H9 (cell line): ENCODE results near the gene PGLYRP2. TPM values are rescaled to one million over a fixed set of nuclear protein-coding genes. Genes with fewer than 3 reads are reported as not detected.
A peak's percentile ranks its signal among the peaks of the same experiment; 100 is the strongest.

Experiments used
- DNase-seq: peaks from one replicate; pipeline ENCODE4 v3.0.0-alpha.2; 2017
- H2AFZ ChIP-seq: one replicate; pipeline ENCODE4 v1.6.1; 2013; ENCODE audit warnings: mild to moderate bottlenecking, low read length, control low read depth, moderate library complexity
- H2AK5ac ChIP-seq: 2 replicates; pipeline ENCODE4 v1.6.1; 2013; ENCODE audit warnings: low read length, control low read depth, mixed read lengths; ENCODE audit not compliant: insufficient read length
- H2BK120ac ChIP-seq: one replicate; pipeline ENCODE4 v1.6.1; 2013; ENCODE audit warnings: low read depth, mild to moderate bottlenecking, low read length, control low read depth, inconsistent platforms; ENCODE audit not compliant: poor library complexity, severe bottlenecking
- H2BK12ac ChIP-seq: 2 replicates; pipeline ENCODE4 v1.6.1; 2013; ENCODE audit warnings: low read length, control low read depth, mixed read lengths, low read depth; ENCODE audit not compliant: insufficient read length
- H2BK15ac ChIP-seq: 2 replicates; pipeline ENCODE4 v1.6.1; 2013; ENCODE audit warnings: low read depth, low read length, control low read depth
- H2BK20ac ChIP-seq: one replicate; pipeline ENCODE4 v1.6.1; 2013; ENCODE audit warnings: low read depth, mild to moderate bottlenecking, low read length, control low read depth, inconsistent platforms; ENCODE audit not compliant: poor library complexity, severe bottlenecking
- H2BK5ac ChIP-seq: 2 replicates; pipeline ENCODE4 v1.6.1; 2013; ENCODE audit warnings: low read length, control low read depth, mixed read lengths; ENCODE audit not compliant: insufficient read length
- H3K14ac ChIP-seq: 2 replicates; pipeline ENCODE4 v1.6.1; 2013; ENCODE audit warnings: low read length, control low read depth; ENCODE audit not compliant: insufficient read depth
- H3K18ac ChIP-seq: 2 replicates; pipeline ENCODE4 v1.6.1; 2013; ENCODE audit warnings: low read depth, mild to moderate bottlenecking, mixed read lengths, low read length, control low read depth; ENCODE audit not compliant: insufficient read length
- H3K23ac ChIP-seq: 2 replicates; pipeline ENCODE4 v1.6.1; 2013; ENCODE audit warnings: low read length, control low read depth, mixed read lengths, low read depth; ENCODE audit not compliant: insufficient read length
- H3K23me2 ChIP-seq: 2 replicates; pipeline ENCODE4 v1.6.1; 2013; ENCODE audit warnings: low read depth, mild to moderate bottlenecking, mixed read lengths, low read length, control low read depth; ENCODE audit not compliant: insufficient read length, poor library complexity, severe bottlenecking
- H3K27ac ChIP-seq: 2 replicates; pipeline ENCODE4 v1.5.1; 2013; ENCODE audit warnings: low read length, control low read depth, mixed read lengths, low read depth; ENCODE audit not compliant: insufficient read length
- H3K27me3 ChIP-seq: 2 replicates; pipeline ENCODE4 v1.6.1; 2013; ENCODE audit warnings: low read length, control low read depth, inconsistent platforms; ENCODE audit not compliant: insufficient read depth
- H3K4ac ChIP-seq: 2 replicates; pipeline ENCODE4 v1.6.1; 2013; ENCODE audit warnings: low read depth, mild to moderate bottlenecking, control low read depth, inconsistent platforms, low read length, moderate library complexity
- H3K4me1 ChIP-seq: 2 replicates; pipeline ENCODE4 v1.6.1; 2013; ENCODE audit warnings: low read length, control low read depth, inconsistent platforms; ENCODE audit not compliant: insufficient read depth
- H3K4me2 ChIP-seq: 2 replicates; pipeline ENCODE4 v1.6.1; 2013; ENCODE audit warnings: low read length, control low read depth, mixed read lengths; ENCODE audit not compliant: insufficient read length, insufficient read depth
- H3K56ac ChIP-seq: 2 replicates; pipeline ENCODE4 v1.6.1; 2013; ENCODE audit warnings: low read depth, mild to moderate bottlenecking, mixed read lengths, low read length, control low read depth; ENCODE audit not compliant: insufficient read length
- H3K79me1 ChIP-seq: 2 replicates; pipeline ENCODE4 v1.6.1; 2013; ENCODE audit warnings: low read depth, mild to moderate bottlenecking, moderate library complexity, low read length, control low read depth, inconsistent platforms; ENCODE audit not compliant: insufficient read depth, poor library complexity, severe bottlenecking
- H3K79me2 ChIP-seq: 2 replicates; pipeline ENCODE4 v1.6.1; 2013; ENCODE audit warnings: low read length, control low read depth, inconsistent platforms; ENCODE audit not compliant: insufficient read depth
- H3K9ac ChIP-seq: 2 replicates; pipeline ENCODE4 v1.6.1; 2013; ENCODE audit warnings: low read length, control low read depth, mixed read lengths; ENCODE audit not compliant: insufficient read length; ENCODE audit errors: extremely low read depth
- H3K9me3 ChIP-seq: one replicate; pipeline ENCODE4 v1.6.1; 2013; ENCODE audit warnings: low read depth, low read length, inconsistent platforms; ENCODE audit not compliant: control insufficient read depth
- H3T11ph ChIP-seq: one replicate; pipeline ENCODE4 v1.6.1; 2013; ENCODE audit warnings: mild to moderate bottlenecking, low read length, control low read depth, inconsistent platforms
- H4K20me1 ChIP-seq: one replicate; pipeline ENCODE4 v1.6.1; 2013; ENCODE audit not compliant: control insufficient read depth, insufficient read length, insufficient read depth
- H4K5ac ChIP-seq: 2 replicates; pipeline ENCODE4 v1.6.1; 2013; ENCODE audit warnings: low read depth, mild to moderate bottlenecking, mixed read lengths, low read length, control low read depth; ENCODE audit not compliant: insufficient read length
- H4K8ac ChIP-seq: replicated peaks from 2 replicates; pipeline ENCODE4 v1.6.1; 2013; ENCODE audit warnings: low read length, control low read depth, mixed read lengths, low read depth; ENCODE audit not compliant: insufficient read length
- H4K91ac ChIP-seq: 2 replicates; pipeline ENCODE4 v1.6.1; 2013; ENCODE audit warnings: low read depth, mild to moderate bottlenecking, moderate library complexity, mixed read lengths, low read length, control low read depth; ENCODE audit not compliant: insufficient read length
- H3K27ac Mint-ChIP-seq, 3 experiments: 2 replicates in 2 of 3; 3 replicates in 1 of 3; pipeline ENCODE4 v1.8.0; 2020 to 2021; ENCODE audit warnings: mixed read lengths in 3 of 3, mild to moderate bottlenecking in 1 of 3, moderate library complexity in 1 of 3
- H3K27me3 Mint-ChIP-seq: 2 replicates; pipeline ENCODE4 v1.8.0; 2021; ENCODE audit warnings: low read depth, mild to moderate bottlenecking, moderate library complexity, mixed read lengths
- H3K36me3 Mint-ChIP-seq, 3 experiments: 2 replicates in 2 of 3; 3 replicates in 1 of 3; pipeline ENCODE4 v1.8.0; 2020 to 2021; ENCODE audit warnings: low read depth in 3 of 3, mixed read lengths in 3 of 3; ENCODE audit not compliant: insufficient read depth in 1 of 3
- H3K4me1 Mint-ChIP-seq, 2 experiments: 2 replicates each; pipeline ENCODE4 v1.8.0; 2020; ENCODE audit warnings: mixed read lengths in 2 of 2
- H3K4me3 Mint-ChIP-seq, 2 experiments: 2 replicates in 1 of 2; 3 replicates in 1 of 2; pipeline ENCODE4 v1.8.0; 2020 to 2021; ENCODE audit warnings: mild to moderate bottlenecking in 2 of 2, mixed read lengths in 2 of 2, moderate library complexity in 1 of 2
- H3K9me3 Mint-ChIP-seq, 2 experiments: 2 replicates in 1 of 2; 3 replicates in 1 of 2; pipeline ENCODE4 v1.8.0; 2020; ENCODE audit warnings: mild to moderate bottlenecking in 2 of 2, mixed read lengths in 2 of 2, moderate library complexity in 1 of 2
- CTCF ChIP-seq: fragments of 200-600 bp; sonication (generic); conservative IDR thresholded peaks from 3 replicates; pipeline ENCODE4 v1.8.0; 2021; ENCODE audit warnings: antibody characterized with exemption, mild to moderate bottlenecking
- WGBS: extraction: QIAGEN DNeasy Blood & Tissue Kit; methylation state at CpG from one replicate; pipeline ENCODE4 v1.1.7; 2013; ENCODE audit warnings: missing lambda C conversion rate, low lambda C conversion rate, mixed read lengths; ENCODE audit not compliant: insufficient read length; ENCODE audit errors: extremely low coverage; 5-methylcytosine and 5-hydroxymethylcytosine counted together
- total RNA-seq: library from RNA; stranded (reverse); gene quantifications from 2 replicates; pipeline ENCODE4 v1.2.1, GENCODE V29; 2021

The PGLYRP2 gene
- total RNA-seq, 1 experiment from 2014 or later = not detected

GRCh38 chr19:15448778-15449619 is 30.3 kb downstream of the PGLYRP2 start:
- peak overlapping the region; percentile 59 for H3K4me2 ChIP-seq
- TF ChIP-seq CTCF = no peak
- H3K9ac ChIP-seq = no peak overlapping the region
- no peak overlapping the region for H3K14ac ChIP-seq
- H3K79me1 ChIP-seq = no peaks in the 10 kb centered on the region
- no peaks in the 10 kb centered on the region for H3K79me2 ChIP-seq
- Mint-ChIP-seq H3K4me1 (peaks cover 7 to 19% of the 10 kb centered on the region in 2 experiments), H3K27ac (peak overlapping the region in 2 of 3 experiments; percentile 20 to 78; a peak in 2 of 7 replicates), H3K36me3 (no peaks in the 10 kb centered on the region), H3K9me3 (peaks cover 0 to 2% of the 10 kb centered on the region in 2 experiments; a peak in 3 of 5 replicates), H3K27me3 (peaks cover 18% of the 10 kb centered on the region), H3K4me3 (peak overlapping the region; percentile 68 to 82)
- no peaks in the 10 kb centered on the region for H3K9me3 ChIP-seq
- H3K4ac ChIP-seq = no peak overlapping the region
- H2AK5ac ChIP-seq = no peak overlapping the region
- WGBS = no CpG with 5 or more reads among the region's 43 CpGs
- peaks cover 20% of the 10 kb centered on the region for H3K23me2 ChIP-seq
- H2BK12ac ChIP-seq = no peak overlapping the region
- no peak overlapping the region for H2BK20ac ChIP-seq
- peaks cover 2% of the 10 kb centered on the region; the same call in 1 of the 2 replicates for H3K27me3 ChIP-seq
- H4K5ac ChIP-seq = no peak overlapping the region
- no peak overlapping the region for H3K23ac ChIP-seq
- no peak overlapping the region for H2BK5ac ChIP-seq
- H3K4me1 ChIP-seq = no peaks in the 10 kb centered on the region; the same call in 1 of the 2 replicates
- no peak overlapping the region for H3K27ac ChIP-seq
- H4K91ac ChIP-seq = no peak overlapping the region
- H3K18ac ChIP-seq = no peak overlapping the region
- H4K8ac ChIP-seq = no peak overlapping the region
- H2BK15ac ChIP-seq = no peak overlapping the region
- DNase-seq = no peak
- H4K20me1 ChIP-seq = no peaks in the 10 kb centered on the region
- no peak overlapping the region for H2AFZ ChIP-seq
- no peak overlapping the region for H2BK120ac ChIP-seq
- H3T11ph ChIP-seq = no peak overlapping the region
- no peak overlapping the region for H3K56ac ChIP-seq
